CD14-positive monocyte (primary cell): Measurements from ENCODE around the gene CPAMD8. TPM values are rescaled to one million over a fixed set of nuclear protein-coding genes. Genes with fewer than 3 reads are reported as not detected.
"Not testable (repeated sequence)": the region's sequence is repeated elsewhere in the genome, so short reads cannot be mapped to it uniquely, and the experiment has no call there.

Source experiments
- DNase-seq, 3 donors: peaks; one replicate each; pipeline ENCODE4 v3.0.0-alpha.2; 2011 to 2022
- H2AFZ ChIP-seq: 2 replicates; pipeline ENCODE4 v1.6.0; 2012; ENCODE audit warnings: mild to moderate bottlenecking, low read depth, low read length, inconsistent platforms; ENCODE audit not compliant: insufficient read depth, poor library complexity, severe bottlenecking
- H3K27ac ChIP-seq, 2 donors: 1 replicate in 1 of 2; 2 replicates in 1 of 2; pipeline ENCODE4 v1.5.1; 2012 to 2013; ENCODE audit warnings: low read length in 2 of 2, control low read depth in 1 of 2, inconsistent platforms in 1 of 2, low read depth in 1 of 2, mild to moderate bottlenecking in 1 of 2
- H3K27me3 ChIP-seq, 2 donors: one replicate each; pipeline versions ENCODE4 v1.6.0 to v1.6.1; 2011 to 2013; ENCODE audit warnings: low read length in 2 of 2; ENCODE audit not compliant: control insufficient read depth in 2 of 2, insufficient read depth in 2 of 2
- H3K36me3 ChIP-seq, 2 donors: replicated peaks in 1 of 2; 1 replicate in 1 of 2; 2 replicates in 1 of 2; pipeline versions ENCODE4 v1.5.1 to v1.6.1; 2012 to 2013; ENCODE audit warnings: low read length in 2 of 2, control low read depth in 1 of 2, inconsistent platforms in 1 of 2, mild to moderate bottlenecking in 1 of 2; ENCODE audit not compliant: insufficient read depth in 2 of 2, control insufficient read depth in 1 of 2
- H3K4me1 ChIP-seq, 2 donors: 1 replicate in 1 of 2; 2 replicates in 1 of 2; pipeline versions ENCODE4 v1.5.1 to v1.6.1; 2012 to 2013; ENCODE audit warnings: low read length in 2 of 2, control low read depth in 1 of 2, inconsistent platforms in 1 of 2, mild to moderate bottlenecking in 1 of 2, moderate library complexity in 1 of 2; ENCODE audit not compliant: insufficient read depth in 2 of 2, control insufficient read depth in 1 of 2
- H3K4me2 ChIP-seq: replicated peaks from 2 replicates; pipeline ENCODE3; 2012; ENCODE audit warnings: low read length, moderate library complexity, mild to moderate bottlenecking; ENCODE audit not compliant: poor library complexity, severe bottlenecking; ENCODE audit errors: extremely low read depth
- H3K4me3 ChIP-seq, 3 experiments: fragments of 200-600 bp in 1 of 3; sonication (generic) in 1 of 3; replicated peaks in 1 of 3; 1 replicate in 2 of 3; 2 replicates in 1 of 3; pipeline ENCODE4 v1.5.1; 2011 to 2013; ENCODE audit warnings: low read length in 3 of 3, mild to moderate bottlenecking in 3 of 3, control low read depth in 2 of 3, low read depth in 2 of 3, inconsistent platforms in 1 of 3, moderate library complexity in 1 of 3
- H3K79me2 ChIP-seq: 2 replicates; pipeline ENCODE4 v1.6.0; 2012; ENCODE audit warnings: mild to moderate bottlenecking, control low read depth, inconsistent platforms, low read length, moderate library complexity; ENCODE audit not compliant: insufficient read depth
- H3K9ac ChIP-seq: 2 replicates; pipeline ENCODE4 v1.6.0; 2017; ENCODE audit warnings: low read length, mild to moderate bottlenecking; ENCODE audit not compliant: insufficient read depth, poor library complexity, severe bottlenecking
- H3K9me3 ChIP-seq, 2 donors: replicated peaks in 1 of 2; 1 replicate in 1 of 2; 2 replicates in 1 of 2; pipeline versions ENCODE4 v1.5.1 to v1.6.1; 2012 to 2013; ENCODE audit warnings: low read length in 2 of 2, control low read depth in 1 of 2; ENCODE audit not compliant: control insufficient read depth in 1 of 2, insufficient read depth in 1 of 2
- H4K20me1 ChIP-seq: 2 replicates; pipeline ENCODE4 v1.6.0; 2012; ENCODE audit warnings: mild to moderate bottlenecking, low read length, control low read depth, moderate library complexity; ENCODE audit not compliant: insufficient read depth
- H3K27ac Mint-ChIP-seq, 7 donors: one replicate each; pipeline ENCODE4 v1.8.0; 2020; ENCODE audit warnings: mild to moderate bottlenecking in 7 of 7, mixed read lengths in 7 of 7, moderate library complexity in 6 of 7, inconsistent platforms in 2 of 7
- H3K27me3 Mint-ChIP-seq, 3 donors: one replicate each; pipeline ENCODE4 v1.8.0; 2021 to 2022; ENCODE audit warnings: low read depth in 3 of 3, mild to moderate bottlenecking in 3 of 3, mixed read lengths in 3 of 3, moderate library complexity in 3 of 3, inconsistent platforms in 1 of 3
- H3K36me3 Mint-ChIP-seq, 2 donors: one replicate each; pipeline ENCODE4 v1.8.0; 2020; ENCODE audit warnings: mixed read lengths in 2 of 2, inconsistent platforms in 1 of 2, mild to moderate bottlenecking in 1 of 2
- H3K4me1 Mint-ChIP-seq: one replicate; pipeline ENCODE4 v1.8.0; 2020; ENCODE audit warnings: mild to moderate bottlenecking, mixed read lengths
- H3K4me3 Mint-ChIP-seq, 2 donors: one replicate each; pipeline ENCODE4 v1.8.0; 2020; ENCODE audit warnings: mild to moderate bottlenecking in 2 of 2, mixed read lengths in 2 of 2, moderate library complexity in 1 of 2
- H3K9me3 Mint-ChIP-seq, 7 donors: one replicate each; pipeline ENCODE4 v1.8.0; 2020 to 2022; ENCODE audit warnings: mixed read lengths in 7 of 7, mild to moderate bottlenecking in 6 of 7, moderate library complexity in 6 of 7, inconsistent platforms in 2 of 7
- CTCF ChIP-seq: fragments of 200-600 bp; IDR thresholded peaks from one replicate; pipeline ENCODE4 v1.8.0; 2022; ENCODE audit warnings: antibody characterized with exemption, mild to moderate bottlenecking
- WGBS: methylation state at CpG from one replicate; pipeline ENCODE4 v1.1.5; 2013; ENCODE audit warnings: missing lambda C conversion rate; ENCODE audit not compliant: insufficient coverage; 5-methylcytosine and 5-hydroxymethylcytosine counted together
- intact Hi-C, 2 donors: fragments of 100-400 bp; cut with micrococcal nuclease; formaldehyde crosslinking; loops; one replicate each; pipeline versions ENCODE4 v1.15.0 to v1.15.1; 2023
- polyA plus RNA-seq, 3 donors: library from polyadenylated mRNA; depleted of rRNA in 1 of 3; unstranded in 2 of 3; stranded (reverse) in 1 of 3; fragments of 300-500 nt in 2 of 3; fragments of >200 nt in 1 of 3; fragmentation: Illumina TruSeq in 2 of 3; gene quantifications; 1 replicate in 2 of 3; 2 replicates in 1 of 3; pipeline ENCODE4 v1.2.3, GENCODE V29; 2012 to 2021

Gene CPAMD8
- polyA plus RNA-seq, 3 donors = 5.1 to 53.4 (median 5.4) TPM

GRCh38 chr19:16875584-16876555 is 150.7 kb downstream of the CPAMD8 start:
- intact Hi-C loops = no loop called here
- peaks cover 16% of the 10 kb centered on the region for H3K79me2 ChIP-seq
- H3K27me3 Mint-ChIP-seq = peaks cover 0 to 2% (median 1%) of the 10 kb centered on the region in 3 donors
- peaks cover 6% of the 10 kb centered on the region for H3K4me1 Mint-ChIP-seq
- H3K9me3 Mint-ChIP-seq = peaks cover 35 to 45% (median 37%) of the 10 kb centered on the region in 7 donors
- DNase-seq = no peak
- no peak for TF ChIP-seq CTCF
- H3K27ac Mint-ChIP-seq = peak overlapping the region in 1 of 7 donors; percentile 67
- peaks cover 13 to 36% of the 10 kb centered on the region in 2 donors for H3K9me3 ChIP-seq
- no peak overlapping the region for H3K9ac ChIP-seq
- 98% methylated on average over 37 of the region's 39 CpGs for WGBS
- H4K20me1 ChIP-seq = peaks cover 65% of the 10 kb centered on the region
- H3K4me2 ChIP-seq = no peak overlapping the region
- H3K27ac ChIP-seq = no peak overlapping the region
- H3K4me3 Mint-ChIP-seq = no peak overlapping the region
- no peaks in the 10 kb centered on the region for H3K4me1 ChIP-seq
- no peak overlapping the region for H2AFZ ChIP-seq
- H3K4me3 ChIP-seq = no peak overlapping the region
- no peaks in the 10 kb centered on the region for H3K27me3 ChIP-seq
- H3K36me3 Mint-ChIP-seq = peaks cover 86 to 100% of the 10 kb centered on the region in 2 donors
- peaks cover 77 to 91% of the 10 kb centered on the region in 2 donors for H3K36me3 ChIP-seq

DNA sequence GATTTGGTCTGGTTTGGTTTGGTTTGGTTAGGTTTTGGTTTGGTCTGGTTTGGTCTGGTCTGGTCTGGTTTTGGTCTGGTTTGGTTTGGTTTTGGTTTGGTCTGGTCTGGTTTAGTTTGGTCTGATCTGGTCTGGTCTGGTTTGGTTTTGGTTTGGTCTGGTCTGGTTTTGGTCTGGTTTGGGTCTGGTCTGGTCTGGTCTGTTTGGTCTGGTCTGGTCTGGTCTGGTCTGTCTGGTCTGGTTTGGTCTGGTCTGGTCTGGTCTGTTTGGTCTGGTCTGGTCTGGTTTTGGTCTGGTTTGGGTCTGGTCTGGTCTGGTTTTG is 151.7 kb downstream of the CPAMD8 start:
- peaks cover 26 to 36% (median 28%) of the 10 kb centered on the region in 7 donors for H3K9me3 Mint-ChIP-seq

More for the DNA sequence above, 151.7 kb downstream of the CPAMD8 start:
- H3K27ac Mint-ChIP-seq = peak overlapping the region; percentile 8 to 79 (median 52)
- H3K9ac ChIP-seq, H3K4me1 ChIP-seq, H3K4me3 ChIP-seq, H3K4me1 Mint-ChIP-seq, H2AFZ ChIP-seq, H3K4me2 ChIP-seq, DNase-seq, intact Hi-C loops, H3K27me3 Mint-ChIP-seq, H3K27me3 ChIP-seq, H3K4me3 Mint-ChIP-seq: not testable (repeated sequence)
- peaks cover 5 to 27% of the 10 kb centered on the region in 2 donors for H3K9me3 ChIP-seq
- peak overlapping the region in 1 of 2 donors; percentile 30 for H3K27ac ChIP-seq
- peaks cover 16% of the 10 kb centered on the region for H3K79me2 ChIP-seq
- H4K20me1 ChIP-seq = peaks cover 71% of the 10 kb centered on the region
- H3K36me3 Mint-ChIP-seq = peaks cover 88 to 100% of the 10 kb centered on the region in 2 donors
- H3K36me3 ChIP-seq = peaks cover 82 to 92% of the 10 kb centered on the region in 2 donors
